Measurements from ENCODE around the gene CLEC1A.
"Not testable (repeated sequence)": the region's sequence is repeated elsewhere in the genome, so short reads cannot be mapped to it uniquely, and the experiment has no call there.

CLEC1A gene

GRCh38 chr12:10042167-10042566, 56.6 kb downstream of the CLEC1A start:
- no peak for DNase-seq (ENCODE audit: low spot score)

DNA sequence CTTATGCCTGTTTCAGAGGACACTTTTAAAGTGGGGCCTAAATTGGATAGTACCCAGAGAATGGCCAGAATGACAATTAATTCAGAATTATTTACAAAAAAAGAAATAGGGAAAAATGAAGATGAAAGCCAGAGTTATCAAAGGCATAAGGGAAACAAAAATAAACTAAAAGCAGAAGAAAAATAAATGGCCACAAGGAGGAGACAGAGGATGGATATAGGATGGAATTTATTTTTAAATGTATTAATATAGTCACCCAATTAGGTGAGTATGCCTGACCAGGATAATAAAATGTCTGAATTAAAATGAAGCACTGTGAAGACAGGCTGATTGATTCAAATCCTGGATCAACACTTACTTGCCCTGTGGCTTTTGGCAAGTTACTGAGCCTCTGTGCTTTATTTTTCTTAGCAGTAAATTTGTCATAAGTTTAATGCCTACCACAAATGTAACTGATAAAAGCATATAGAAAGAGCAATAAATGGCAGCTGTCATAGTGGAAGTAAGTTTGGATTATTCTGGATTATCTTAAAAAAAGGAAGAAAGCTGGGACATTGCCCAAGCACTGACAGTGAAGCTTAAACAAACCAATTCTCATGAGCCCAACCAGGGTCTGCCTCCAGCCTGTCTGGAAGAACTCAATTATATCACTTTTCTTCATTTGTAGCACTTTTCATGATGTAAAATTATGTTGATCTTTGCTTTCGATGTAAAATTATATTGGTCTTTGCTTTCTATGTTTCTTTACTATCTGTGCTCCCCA, 64.8 kb downstream of the CLEC1A start:
- no peak for DNase-seq (ENCODE audit: low spot score)

GRCh38 chr12:10031771-10032175, 67.0 kb downstream of the CLEC1A start:
- DNase-seq (ENCODE audit: low spot score), result no peak

- DNase-seq (ENCODE audit: low spot score), result no peak
Observed at GRCh38 chr12:10031321-10031720, 67.5 kb downstream of the CLEC1A start.

- no peak for DNase-seq (ENCODE audit: low spot score)
Observed at GRCh38 chr12:10030446-10030845, 68.3 kb downstream of the CLEC1A start, which contains the start of gene CLEC9A. Gene CLEC9A (plus strand): TSS chr12:10030682. CDS start chr12:10052688, 22,006 bp downstream.

DNA sequence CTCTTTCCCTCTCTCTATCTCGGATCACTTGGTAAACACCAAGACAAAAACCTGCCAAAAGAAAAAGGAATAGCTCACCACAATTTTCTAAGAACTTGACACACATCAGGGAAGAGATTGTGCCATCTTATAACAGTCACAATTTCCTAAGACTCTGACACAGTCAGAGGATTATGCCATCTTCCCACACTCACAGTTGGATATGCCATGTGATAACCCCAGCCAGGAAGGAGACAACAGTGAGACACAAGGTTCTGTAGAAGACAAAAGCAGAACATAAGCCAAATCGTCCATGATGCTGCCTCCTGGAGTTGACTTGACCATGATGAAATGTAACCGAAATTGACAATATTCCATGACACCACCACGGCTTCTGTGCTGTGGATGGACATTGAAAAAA, 71.1 kb downstream of the CLEC1A start:
- no peak for DNase-seq (ENCODE audit: low spot score)

DNA sequence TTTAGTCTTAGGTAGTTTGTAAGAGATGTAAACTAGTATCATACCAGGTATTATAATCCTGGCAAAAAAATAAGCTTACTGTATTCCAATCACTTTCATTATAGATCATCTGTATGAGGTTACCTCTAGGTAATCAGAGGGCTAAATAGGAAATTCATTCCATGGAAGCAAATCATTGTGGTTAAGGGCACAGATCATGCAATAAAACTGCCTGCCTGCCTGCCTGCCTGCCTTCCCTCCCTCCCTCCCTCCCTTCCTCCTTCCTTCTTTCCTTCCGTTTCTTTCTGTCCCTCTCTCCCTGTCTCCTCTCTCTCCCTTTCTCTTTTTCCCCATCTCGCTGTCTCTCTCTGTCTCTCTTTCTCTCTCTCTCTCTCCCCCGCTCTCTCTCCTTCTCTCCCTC, 71.5 kb downstream of the CLEC1A start:
- no peak for DNase-seq (ENCODE audit: low spot score)

- not testable (repeated sequence) for DNase-seq (ENCODE audit: low spot score)
Observed at GRCh38 chr12:10026666-10027065, 72.1 kb downstream of the CLEC1A start.

DNA sequence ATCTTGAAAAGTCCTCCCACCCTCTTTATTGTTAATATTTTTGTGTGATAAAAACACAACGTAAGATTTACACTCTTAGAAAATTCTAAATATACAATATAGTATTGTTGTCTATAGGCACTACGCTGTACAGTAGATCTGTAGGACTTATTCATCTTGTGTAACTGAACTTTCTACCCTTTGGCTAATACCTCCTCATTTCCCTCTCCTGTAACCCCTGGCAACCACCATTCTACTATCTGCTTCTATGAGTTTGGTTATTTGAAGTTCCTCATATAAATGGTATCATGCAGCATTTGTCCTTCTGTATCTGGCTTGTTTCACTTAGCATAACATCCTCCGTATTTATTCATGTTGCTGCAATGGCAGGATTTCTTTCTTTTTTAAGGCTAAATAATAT, 73.5 kb downstream of the CLEC1A start:
- DNase-seq (ENCODE audit: low spot score), result no peak

DNA sequence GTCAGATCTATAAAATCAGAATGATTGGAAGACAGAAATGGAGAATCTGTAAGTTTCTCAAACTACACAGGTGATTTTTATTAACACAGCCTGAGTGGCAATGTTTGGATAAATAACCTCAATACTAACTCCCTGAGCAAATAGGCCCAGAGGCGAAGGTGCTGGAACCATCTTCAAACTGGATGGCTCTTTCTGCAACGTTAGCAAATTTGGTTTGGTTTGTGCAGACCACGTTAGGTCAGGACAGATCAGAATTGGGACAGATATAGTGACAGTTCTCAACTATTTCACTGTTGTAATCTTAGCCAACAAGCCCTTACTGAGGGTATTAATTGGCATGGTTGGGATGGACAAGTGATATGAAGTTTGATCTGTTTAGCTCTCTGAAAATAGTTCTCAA, 77.4 kb downstream of the CLEC1A start:
- DNase-seq (ENCODE audit: low spot score), result no peak
